CD4-positive, alpha-beta T cell treated with Interleukin-17A for 1 hour (primary cell): ENCODE results near the gene OSCP1.
"Not testable (repeated sequence)": the region's sequence is repeated elsewhere in the genome, so short reads cannot be mapped to it uniquely, and the experiment has no call there.

Source experiments
- DNase-seq: peaks from one replicate; pipeline ENCODE4 v3.0.0-alpha.2; 2020

OSCP1 gene, protein sequence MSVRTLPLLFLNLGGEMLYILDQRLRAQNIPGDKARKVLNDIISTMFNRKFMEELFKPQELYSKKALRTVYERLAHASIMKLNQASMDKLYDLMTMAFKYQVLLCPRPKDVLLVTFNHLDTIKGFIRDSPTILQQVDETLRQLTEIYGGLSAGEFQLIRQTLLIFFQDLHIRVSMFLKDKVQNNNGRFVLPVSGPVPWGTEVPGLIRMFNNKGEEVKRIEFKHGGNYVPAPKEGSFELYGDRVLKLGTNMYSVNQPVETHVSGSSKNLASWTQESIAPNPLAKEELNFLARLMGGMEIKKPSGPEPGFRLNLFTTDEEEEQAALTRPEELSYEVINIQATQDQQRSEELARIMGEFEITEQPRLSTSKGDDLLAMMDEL

DNA sequence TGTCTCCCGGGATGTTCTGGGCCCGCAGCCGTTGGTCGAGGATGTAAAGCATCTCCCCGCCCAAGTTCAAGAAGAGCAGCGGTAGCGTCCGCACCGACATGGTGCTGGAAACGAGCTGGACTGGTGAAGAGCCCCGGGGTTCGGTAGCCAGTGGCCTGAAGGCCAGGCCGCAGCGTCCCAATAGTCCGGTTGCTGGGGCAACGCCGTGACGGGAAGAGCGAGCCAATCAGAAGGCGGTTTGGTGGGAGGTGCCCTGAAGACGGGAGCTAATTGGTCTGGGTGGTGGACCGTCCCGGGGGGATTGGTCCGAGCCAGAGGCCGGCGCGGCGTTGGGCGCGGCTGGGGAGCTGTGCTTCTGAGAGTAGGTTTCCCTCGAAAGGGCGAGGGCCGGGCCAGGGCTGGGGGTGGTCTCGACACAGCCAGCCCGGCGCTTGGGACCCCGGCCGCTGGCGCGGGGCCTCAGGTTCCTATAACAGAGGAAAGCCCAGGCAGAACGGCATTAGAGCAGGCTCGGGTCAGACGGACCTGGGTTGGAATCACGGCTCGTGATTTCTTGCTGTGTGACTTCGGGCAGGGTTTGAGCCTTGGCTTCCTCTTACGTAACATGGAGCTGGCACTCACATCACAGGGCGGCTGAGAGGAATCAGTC, at the start of gene OSCP1:
TSS of gene OSCP1 (minus strand) at position 182 of the 649 bp plus-strand sequence. CDS start at position 100, 82 bp downstream.
- peak; percentile 92 for DNase-seq

DNA sequence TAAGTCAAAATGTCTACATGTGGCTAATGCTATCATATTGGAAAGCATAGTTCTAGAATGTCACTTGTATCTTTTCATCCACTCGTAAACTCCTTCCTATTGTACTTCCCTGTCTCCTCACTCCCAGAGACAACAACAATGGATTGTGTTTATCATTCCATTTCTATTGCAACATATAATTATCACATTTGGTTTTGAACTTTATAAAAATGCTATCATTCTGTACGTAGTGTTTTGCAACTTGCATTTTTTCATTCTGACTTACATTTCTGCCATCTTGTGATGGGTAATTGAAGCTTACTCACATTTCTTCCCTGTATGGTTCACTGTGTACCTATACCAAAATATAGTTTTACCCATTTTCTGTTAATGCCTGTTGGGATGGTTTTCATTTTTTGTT, 47.0 kb upstream of the OSCP1 start:
- DNase-seq = no peak

DNA sequence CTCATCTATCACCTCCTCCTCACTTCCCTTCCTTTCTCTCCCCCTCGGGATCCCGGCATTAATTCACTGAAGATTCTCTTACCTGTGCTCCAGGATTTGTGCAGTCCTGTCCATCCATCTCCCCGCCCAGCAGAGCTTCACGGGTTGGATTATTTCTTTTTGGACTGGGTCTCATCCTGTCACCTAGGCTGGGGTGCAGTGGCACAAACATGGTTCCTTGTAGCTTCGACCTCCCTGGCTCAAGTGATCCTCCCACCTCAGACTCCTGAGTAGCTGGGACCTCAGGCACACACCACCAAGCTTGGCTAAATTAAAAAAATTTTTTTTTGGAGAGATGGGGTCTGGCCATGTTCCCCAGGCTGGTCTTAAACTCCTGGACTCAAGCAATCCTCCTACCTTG, 44.7 kb upstream of the OSCP1 start:
- no peak for DNase-seq

DNA sequence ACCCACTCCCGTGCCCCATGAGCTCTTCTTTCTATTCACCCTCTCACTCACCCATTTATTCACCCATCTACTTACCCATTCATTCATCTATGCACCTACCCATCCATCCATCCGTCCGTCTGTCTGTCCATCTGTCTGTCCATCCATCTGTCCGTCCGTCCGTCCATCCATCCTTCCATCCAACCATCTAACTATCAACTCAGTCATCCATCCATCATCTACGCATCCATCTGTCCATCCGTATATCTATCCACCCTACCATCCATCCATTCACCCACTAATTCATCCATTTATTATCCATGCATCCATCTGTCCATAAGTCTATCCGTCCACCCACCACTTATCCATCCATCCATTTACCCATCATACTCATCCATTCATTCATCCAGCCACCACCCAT, 43.3 kb upstream of the OSCP1 start:
- no peak for DNase-seq

DNA sequence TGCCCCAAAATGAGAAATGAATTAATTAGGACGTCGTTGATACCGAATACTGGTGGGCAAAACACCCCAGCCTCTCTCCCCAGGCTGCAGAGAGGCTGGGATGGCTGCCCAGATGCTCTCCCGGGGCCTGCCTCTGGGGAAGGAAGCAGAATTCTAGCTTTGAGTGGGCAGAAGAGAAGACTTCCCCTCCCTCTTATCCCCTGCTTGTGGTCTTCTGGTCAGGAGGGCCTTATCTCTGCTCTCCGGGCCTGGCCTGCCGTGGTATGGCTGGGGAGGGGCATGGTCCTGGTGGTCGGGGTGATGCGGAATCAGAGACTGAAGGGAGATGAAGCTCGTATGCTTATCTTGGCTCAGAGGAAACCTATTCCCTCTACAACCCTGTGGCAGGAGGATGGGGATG, 42.2 kb upstream of the OSCP1 start:
- DNase-seq = no peak

DNA sequence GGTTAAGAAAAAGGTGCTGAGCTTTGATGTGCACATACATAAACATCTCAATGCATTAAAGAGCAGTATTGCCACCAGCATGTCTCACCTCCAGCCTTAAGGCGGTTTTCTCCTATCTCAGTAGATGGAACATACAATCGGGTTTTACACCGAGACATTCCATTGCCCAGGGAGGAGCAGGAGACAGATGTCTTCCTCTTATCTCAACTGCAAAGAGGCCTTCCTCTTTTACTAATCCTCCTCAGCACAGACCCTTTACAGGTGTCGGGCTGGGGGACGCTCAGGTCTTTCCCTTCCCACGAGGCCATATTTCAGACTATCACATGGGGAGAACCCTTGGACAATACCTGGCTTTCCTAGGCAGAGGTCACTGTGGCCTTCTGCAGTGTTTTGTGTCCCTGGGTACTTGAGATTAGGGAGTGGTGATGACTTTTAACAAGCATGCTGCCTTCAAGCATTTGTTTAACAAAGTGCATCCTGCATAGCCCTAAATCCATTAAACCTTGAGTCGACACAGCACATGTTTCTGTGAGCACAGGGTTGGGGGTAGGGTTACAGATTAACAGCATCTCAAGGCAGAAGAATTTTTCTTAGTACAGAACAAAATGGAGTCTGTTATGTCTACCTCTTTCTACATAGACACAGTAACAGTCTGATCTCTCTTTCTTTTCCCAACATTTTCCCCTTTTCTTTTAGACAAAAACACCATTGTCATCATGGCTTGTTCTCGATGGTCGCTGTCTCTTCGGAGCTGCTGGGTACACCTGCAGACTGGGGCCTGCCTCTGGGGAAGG, 39.2 kb upstream of the OSCP1 start:
- DNase-seq = not testable (repeated sequence)

DNA sequence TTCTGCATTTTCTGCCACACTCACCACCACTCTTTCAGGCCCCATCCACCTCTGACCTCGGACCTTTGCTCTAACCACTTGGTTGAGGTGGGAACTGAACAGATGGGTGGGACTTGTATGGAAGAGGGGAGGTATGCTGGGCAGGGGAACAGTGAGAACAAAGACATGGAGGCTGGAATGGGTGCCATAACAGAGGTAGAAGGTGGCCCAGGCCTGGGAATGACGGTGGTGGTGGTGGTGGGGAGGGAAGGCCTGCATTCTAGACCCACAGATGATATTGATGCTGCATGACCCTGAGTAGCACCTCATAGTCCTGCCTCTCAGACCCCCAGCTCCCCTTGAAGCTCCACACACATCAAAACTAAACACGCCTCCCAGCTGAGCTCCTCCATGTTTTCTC, 37.7 kb upstream of the OSCP1 start:
- DNase-seq = no peak

DNA sequence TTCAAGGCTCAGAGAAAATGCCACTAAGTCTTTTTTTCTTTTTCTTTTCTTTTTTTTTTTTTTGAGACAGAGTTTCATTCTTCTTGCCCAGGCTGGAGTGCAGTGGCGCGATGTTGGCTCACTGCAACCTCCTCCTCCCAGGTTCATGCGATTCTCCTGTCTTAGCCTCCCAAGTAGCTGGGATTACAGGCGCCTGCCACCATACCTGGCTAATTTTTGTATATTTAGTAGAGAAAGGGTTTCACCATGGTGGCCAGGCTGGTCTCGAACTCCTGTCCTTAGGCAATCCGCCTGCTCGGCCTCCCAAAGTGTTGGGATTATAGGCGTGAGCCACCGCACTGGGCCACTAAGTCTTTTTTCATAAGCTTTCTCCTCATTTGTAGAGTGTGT, 37.1 kb upstream of the OSCP1 start:
- DNase-seq = not testable (repeated sequence)

DNA sequence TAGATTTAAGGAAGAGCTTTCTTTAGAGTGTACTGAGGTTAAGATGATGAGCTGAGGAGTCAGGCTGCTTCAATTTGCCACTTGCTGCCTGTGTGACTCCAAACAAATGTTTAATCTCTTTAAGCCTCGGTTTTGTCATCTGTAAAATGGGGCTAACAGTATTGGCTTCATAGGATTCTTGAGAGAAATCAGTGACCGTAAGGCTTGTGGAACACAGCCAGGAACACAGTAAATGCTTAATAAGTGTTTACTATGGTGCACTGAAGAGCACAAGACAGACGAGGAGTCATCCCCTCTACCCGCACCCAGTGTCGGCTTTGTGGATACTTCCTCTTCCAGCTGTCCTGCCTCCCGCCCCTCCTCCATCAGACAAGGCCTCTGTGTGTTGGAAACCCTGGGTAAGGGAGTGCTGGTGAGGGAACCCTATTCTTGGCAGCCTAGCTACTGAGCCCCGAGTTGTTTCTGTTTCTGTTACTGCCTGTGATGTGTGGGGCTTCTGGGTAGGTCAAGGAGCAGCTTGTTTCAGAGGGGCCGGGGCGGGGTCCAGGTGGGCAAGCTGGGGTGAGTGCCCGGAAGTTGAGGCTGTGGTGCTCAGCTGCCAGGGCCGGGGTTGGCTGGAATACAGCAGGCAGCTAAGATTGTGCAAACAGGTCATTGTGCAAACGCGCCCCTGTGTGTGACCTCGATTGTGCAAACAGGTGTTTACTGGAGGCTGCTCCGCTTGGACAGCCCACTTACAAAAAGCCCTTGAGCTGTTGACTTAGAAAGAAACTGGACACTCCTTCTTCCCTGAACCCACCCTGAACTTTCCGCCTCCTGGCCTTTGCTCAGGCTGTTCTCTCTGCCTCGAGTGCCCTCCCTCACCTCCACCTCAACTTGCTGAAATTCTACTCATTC, 36.4 kb upstream of the OSCP1 start:
- no peak for DNase-seq

DNA sequence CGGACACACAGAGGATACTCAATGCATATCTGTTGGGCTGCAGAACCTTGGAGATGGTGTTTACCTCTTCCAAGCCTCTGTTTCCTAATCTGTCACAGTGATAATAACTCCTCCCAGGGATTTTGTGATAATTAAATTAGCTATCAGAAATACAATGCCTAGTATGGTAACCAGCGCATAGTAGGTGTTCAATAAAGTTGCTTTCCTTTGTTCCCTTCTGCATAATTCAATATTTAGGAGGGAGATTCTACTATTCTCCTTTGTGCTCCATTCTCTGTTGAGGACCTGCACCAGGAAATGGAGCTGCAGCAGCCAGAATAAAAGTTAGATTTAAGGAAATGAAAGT, 35.8 kb upstream of the OSCP1 start:
- no peak for DNase-seq

DNA sequence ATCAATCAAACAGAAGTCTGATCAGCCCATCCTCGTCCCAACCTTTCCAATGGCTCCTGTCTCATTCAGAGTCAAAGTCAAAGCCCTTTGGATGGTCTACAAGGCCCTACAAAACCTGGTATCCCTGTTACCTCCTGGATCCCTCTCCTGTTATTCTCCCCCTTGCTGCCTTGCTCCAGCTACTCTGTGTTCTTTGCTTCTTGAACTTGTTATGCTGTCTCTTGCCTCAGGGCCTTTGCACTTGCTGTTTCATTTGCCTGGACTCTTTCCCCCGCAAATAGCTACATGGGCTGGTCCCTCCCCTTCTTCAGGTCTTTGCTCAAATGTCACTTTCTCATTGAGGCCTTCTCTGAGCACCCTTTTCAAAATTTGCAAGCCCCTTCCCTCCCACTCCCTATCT, 33.8 kb upstream of the OSCP1 start:
- DNase-seq = no peak

DNA sequence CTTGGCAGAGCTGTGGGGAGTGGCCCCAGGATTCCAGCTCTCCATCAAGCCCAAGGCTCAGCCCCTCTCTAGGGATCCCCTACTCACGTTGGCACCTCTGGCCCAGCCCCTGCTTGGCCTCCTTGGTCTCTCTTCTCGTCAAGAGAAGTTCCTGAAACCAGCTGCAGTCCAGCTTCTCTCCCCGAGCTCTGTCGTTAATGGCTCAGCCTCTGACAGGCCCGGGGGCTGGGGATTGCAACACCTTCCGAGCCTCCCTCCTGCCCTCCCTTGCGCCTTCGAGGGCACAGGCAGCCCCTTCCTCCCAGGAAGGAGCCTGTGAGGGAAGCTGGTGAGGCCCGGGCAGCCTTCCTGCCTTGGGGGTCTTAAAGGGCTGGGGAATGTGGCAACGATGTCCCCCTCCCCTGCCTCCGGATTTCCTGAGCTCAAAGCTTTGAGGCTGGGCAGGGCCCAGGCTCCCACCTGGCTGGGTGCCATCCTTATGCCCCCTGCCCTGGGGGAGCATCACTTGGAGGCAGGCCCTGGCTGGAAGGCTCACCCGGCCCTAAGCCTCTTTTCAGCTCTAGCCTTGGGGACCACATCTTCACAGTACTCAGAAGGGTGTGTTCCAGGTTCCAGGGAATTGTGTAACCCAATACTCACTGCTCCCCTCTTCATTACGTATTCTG, 32.6 kb upstream of the OSCP1 start, which contains the start of gene CSF3R:
TSS of gene CSF3R (minus strand) at position 190 of the 665 bp plus-strand sequence. CDS start 3,417 bp downstream, outside the sequence.
- no peak for DNase-seq

DNA sequence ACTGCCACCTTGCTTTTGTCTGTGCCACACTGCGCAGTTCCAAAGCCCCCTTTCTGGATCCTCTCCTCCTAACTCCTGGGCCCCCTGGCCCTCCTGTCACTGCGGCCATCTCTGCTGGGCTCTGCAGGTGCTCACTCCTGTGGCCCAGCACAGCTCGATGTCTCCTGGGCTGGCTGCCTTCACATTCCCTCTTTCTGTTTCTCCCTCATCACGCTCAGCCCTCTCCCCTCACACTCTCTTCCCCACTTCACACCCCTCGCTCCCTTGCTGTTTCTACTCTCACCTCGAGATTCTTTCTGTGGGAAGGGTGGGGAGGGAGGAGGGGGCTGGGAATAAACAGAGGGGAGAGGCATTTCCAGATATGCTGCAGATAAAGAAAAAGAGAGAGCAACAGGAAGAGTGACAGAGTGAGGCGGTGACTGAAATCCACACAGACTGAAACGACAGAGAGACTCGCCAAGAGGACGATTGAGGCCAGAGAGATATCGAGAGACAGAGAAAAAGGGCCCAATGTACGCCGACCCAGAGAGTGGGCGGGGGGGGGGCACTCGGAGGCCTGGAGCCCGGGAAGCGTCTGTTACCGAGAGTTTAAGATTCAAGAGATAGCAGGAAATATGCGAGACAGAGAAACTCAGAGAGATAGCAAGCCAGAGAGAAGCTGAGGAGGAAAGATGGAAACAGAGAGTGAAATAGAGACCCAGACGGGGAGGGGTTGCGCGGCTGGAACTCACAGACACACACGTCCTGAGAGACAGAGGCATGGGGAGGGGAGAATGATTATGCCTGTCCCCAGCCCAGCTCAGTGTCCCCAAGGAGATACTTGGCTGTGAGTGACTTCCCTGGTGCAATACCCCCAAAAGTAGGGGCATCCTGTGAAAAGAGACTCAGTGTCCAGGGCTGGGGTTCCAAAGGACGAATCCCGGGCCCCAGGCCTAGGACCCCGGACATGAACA, 31.8 kb upstream of the OSCP1 start:
- DNase-seq = no peak

DNA sequence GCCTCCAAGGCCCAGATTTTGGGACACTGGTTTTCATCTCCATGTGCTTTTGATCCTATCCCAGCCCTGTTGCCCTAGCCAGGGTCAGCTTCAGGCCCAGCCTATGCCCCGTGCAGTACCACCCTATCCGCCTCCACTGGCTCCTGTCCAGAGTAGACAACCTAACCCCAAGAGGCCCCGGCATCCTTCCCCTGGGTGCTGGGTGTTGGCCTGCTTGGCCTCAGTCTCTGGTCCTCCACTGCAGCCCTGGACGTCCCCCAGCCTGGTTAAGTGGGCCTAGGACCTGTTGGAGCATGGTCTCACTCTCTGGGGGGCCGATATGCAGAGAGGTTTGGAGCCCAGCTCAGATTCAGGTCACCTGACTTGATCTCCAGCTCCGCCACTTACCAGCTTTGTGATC, 30.8 kb upstream of the OSCP1 start:
- DNase-seq = no peak

DNA sequence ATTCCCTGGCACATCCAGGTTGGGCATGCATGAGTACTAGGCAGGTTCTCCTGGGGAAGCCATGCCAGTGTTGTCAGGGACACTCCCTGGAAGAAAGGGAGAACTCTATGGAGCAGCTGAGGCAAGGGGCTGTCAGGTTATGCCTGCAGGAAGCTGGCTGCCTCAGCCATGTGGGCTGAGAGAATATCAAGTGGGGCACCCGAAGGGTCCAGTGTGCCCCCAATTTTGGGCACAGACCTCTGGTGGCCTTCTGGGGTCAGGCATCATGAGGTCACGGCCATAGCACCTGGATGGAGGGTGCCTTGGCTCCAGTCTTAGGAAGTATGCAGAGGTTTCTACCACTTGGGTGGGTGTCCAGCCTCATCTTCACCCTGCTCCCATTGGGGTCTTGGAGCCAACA, 29.9 kb upstream of the OSCP1 start:
- no peak for DNase-seq

DNA sequence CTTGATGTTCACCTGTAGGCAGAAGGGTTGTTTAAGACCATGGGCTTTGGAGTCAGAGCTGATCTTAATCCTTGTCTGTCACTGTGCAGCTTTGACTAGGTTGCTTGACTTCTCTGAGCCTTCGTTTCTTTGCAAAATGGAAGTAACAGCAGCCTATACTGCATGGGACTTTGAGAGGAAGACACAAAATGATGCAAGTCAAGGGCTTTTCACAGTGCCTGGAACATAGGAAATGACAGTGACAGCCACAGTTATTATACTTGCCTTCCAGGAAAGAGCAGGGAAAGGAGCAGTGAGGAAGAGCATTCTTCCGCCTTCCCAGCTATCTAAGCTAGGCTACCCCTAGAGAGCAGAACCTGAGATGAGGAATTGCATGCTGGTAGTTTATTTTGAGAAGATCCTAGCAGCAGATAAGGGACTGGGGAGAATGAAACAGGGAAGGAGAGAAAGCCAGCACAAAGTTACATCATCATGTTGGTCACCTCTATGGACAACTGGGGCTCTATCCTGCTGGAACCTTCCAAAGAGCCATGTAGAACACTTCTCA, 29.3 kb upstream of the OSCP1 start:
- DNase-seq = no peak

DNA sequence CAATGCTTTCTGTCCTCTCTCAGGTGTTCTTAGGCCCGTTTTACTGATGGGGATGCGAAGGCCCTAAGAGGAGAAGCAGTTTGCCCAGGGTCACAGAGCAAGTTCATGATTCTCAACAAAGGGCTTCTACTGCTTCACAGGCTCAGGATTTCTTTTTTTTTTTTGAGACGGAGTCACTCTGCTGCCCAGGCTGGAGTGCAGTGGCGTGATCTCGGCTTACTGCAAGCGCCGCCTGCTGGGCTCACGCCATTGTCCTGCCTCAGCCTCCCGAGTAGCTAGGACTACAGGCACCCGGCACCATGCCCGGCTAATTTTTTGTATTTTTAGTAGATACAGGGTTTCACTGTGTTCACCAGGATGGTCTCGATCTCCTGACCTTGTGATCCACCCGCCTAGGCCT, 27.4 kb upstream of the OSCP1 start:
- DNase-seq = not testable (repeated sequence)

DNA sequence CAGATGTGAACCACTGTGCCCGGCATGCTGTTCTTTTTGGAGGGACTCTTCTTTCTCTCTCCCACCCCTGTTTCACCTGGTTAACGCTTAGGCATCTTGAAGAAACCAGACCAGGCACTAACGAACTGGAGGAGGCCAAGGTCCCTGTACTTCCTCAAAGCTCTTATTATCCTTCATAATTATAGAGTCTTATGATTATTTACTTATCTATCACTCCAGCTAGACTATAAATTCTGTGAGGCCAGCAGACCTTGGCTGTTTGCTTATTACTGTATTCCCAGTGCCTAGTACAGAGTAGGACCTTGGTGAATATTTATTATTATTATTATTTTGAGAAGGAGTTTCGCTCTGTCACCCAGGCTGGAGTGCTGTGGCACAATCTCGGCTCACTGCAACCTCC, 26.7 kb upstream of the OSCP1 start:
- DNase-seq = no peak

DNA sequence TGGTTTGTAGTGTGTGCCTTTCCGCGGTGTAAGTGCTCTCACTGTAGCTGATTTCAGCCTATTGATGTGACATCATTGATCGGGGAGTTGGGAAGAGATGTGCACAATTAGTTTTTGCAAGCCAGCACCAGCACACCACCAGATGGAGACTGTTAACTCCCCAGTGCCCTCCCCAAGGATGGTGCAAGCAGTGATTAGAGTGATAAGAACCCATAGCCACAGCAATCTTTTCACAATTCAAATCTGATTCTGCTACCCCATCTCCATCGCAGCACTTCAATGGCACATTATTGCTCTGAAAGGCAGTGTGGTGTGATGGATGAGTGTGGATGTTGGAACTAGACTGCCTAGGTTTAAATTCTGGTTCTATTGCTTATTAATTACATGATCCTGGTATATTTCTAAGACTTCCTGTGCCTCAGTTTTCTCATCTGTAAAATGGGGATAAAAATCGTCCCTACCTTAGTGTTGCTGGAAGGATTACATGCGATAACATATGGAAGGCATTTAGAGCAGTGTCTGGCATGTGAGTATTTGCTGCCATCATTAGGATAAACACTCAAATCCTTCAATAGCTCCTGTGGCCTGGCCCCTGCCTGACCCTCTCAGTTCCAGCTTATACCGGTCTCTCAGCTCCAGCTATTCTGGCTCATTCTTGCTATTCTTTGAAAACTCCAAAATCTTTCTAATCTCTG, 25.8 kb upstream of the OSCP1 start:
- no peak for DNase-seq

DNA sequence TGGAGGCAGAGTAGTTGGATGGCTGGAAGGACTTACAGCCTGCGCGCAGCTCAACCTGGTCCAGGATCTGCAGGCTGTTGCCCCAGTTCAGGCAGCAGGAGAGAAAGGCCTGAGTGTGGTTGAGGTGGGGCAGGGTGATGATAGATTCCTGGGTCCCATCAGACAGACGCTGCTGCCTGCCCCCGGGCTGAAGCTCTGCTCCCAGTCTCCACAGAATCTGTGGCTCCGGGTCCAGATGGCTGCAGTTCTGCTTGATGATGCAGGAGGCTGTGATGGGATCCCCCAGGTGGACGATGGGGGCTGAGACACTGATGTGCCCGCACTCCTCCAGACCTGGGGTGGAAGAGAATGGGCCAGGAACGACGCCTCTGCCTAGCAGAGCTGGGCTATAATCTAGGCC, 25.1 kb upstream of the OSCP1 start:
- DNase-seq = no peak
